CD4-positive, alpha-beta T cell (primary cell): Measurements from ENCODE around the gene FBXL15. TPM values are rescaled to one million over a fixed set of nuclear protein-coding genes. Genes with fewer than 3 reads are reported as not detected.

Source experiments
- ATAC-seq: fragments of 200-7000 bp; cut with Tn5 transposase; one replicate; pipeline ENCODE4 v1.10.0; 2022; ENCODE audit warnings: mild to moderate bottlenecking; ENCODE audit not compliant: poor library complexity
- CTCF ChIA-PET: fragments of 350-600 bp; sonication (Branson Sonifier 250); formaldehyde crosslinking; loops from one replicate; lab custom pipeline; 2021; ENCODE audit warnings: antibody characterized with exemption, inconsistent platforms; lab: Charles Lee
- POLR2A ChIA-PET: fragments of 350-600 bp; sonication (Branson Sonifier 250); formaldehyde crosslinking; loops from one replicate; lab custom pipeline; 2021; ENCODE audit warnings: antibody characterized with exemption, inconsistent platforms; lab: Charles Lee
- DNase-seq, 14 experiments: peaks; one replicate each; pipeline ENCODE4 v3.0.0-alpha.2; 2013 to 2020; ENCODE audit warnings: mixed read lengths in 2 of 14
- H3K27ac ChIP-seq, 2 donors: one replicate each; pipeline versions ENCODE4 v1.5.1 to v1.7.0; 2013; ENCODE audit warnings: low read length in 2 of 2, low read depth in 1 of 2, mild to moderate bottlenecking in 1 of 2
- H3K27me3 ChIP-seq, 2 experiments: 1 replicate in 1 of 2; 2 replicates in 1 of 2; pipeline versions ENCODE4 v1.6.1 to v1.7.0; 2013; ENCODE audit warnings: low read length in 2 of 2, control low read depth in 1 of 2, mild to moderate bottlenecking in 1 of 2, moderate library complexity in 1 of 2; ENCODE audit not compliant: insufficient read depth in 2 of 2, control insufficient read depth in 1 of 2
- H3K36me3 ChIP-seq: one replicate; pipeline ENCODE4 v1.6.1; 2013; ENCODE audit warnings: low read length, control low read depth; ENCODE audit not compliant: insufficient read depth
- H3K4me1 ChIP-seq: one replicate; pipeline ENCODE4 v1.6.1; 2013; ENCODE audit warnings: low read length, control low read depth; ENCODE audit not compliant: insufficient read depth
- H3K4me3 ChIP-seq: one replicate; pipeline ENCODE4 v1.5.1; 2013; ENCODE audit warnings: mild to moderate bottlenecking, low read length, moderate library complexity
- H3K9me3 ChIP-seq, 2 experiments: 1 replicate in 1 of 2; 2 replicates in 1 of 2; pipeline versions ENCODE4 v1.6.1 to v1.7.0; 2013; ENCODE audit warnings: low read length in 2 of 2, mild to moderate bottlenecking in 2 of 2, control low read depth in 1 of 2, moderate library complexity in 1 of 2; ENCODE audit not compliant: control insufficient read depth in 1 of 2, insufficient read depth in 1 of 2
- H3K27ac Mint-ChIP-seq: one replicate; pipeline ENCODE4 v1.8.0; 2020; ENCODE audit warnings: mixed read lengths
- H3K27me3 Mint-ChIP-seq: one replicate; pipeline ENCODE4 v1.8.0; 2021; ENCODE audit warnings: mixed read lengths
- H3K36me3 Mint-ChIP-seq: one replicate; pipeline ENCODE4 v1.8.0; 2021; ENCODE audit warnings: low read depth, mixed read lengths
- H3K4me1 Mint-ChIP-seq: one replicate; pipeline ENCODE4 v1.8.0; 2021; ENCODE audit warnings: low read depth, mixed read lengths
- H3K4me3 Mint-ChIP-seq: one replicate; pipeline ENCODE4 v1.8.0; 2020; ENCODE audit warnings: mild to moderate bottlenecking, mixed read lengths
- H3K9me3 Mint-ChIP-seq: one replicate; pipeline ENCODE4 v1.8.0; 2020; ENCODE audit warnings: mixed read lengths
- intact Hi-C, 2 experiments: fragments of 100-400 bp; cut with DNase I in 1 of 2; cut with micrococcal nuclease in 1 of 2; formaldehyde crosslinking; loops; one replicate each; pipeline versions ENCODE4 v1.15.1 to v1.9.0; 2023 to 2025; cut with DNase I, micrococcal nuclease
- total RNA-seq, 174 experiments: library from RNA in 2 of 174; stranded (reverse) in 2 of 174; gene quantifications; one replicate each; pipeline ENCODE4 v1.2.3 and lab custom pipeline; 2021 to 2026
- TF ChIP-seq, protein P1 (sequence below): fragments of 200-600 bp; IDR thresholded peaks from one replicate; pipeline ENCODE4 v1.8.0; 2022; ENCODE audit warnings: antibody characterized with exemption, mild to moderate bottlenecking

The FBXL15 gene
- total RNA-seq, 2 experiments from 2014 or later: 10.2 to 10.4 TPM

DNA sequence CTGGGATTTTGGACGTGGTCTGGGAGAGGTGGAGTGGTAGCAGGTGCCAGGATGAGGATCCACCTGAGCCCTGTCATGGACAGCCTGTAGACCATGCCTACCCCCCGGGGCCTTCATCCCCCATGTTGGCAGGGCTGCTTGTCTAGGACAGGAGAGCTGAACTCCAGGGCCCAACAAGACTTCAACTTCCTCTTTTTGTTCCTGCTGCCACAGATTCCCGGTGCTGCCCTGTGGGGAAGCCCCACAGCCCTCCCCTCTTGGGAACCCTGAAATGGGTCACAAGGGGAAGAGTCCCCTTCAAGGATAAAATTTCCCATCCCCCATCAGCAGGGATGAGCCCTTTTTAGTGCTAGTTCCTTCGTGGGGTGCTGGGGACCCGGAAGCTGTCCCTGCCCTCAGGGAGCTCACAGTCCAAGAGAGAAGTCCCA, 13.0 kb downstream of the FBXL15 start:
- Mint-ChIP-seq H3K4me3 (peak overlapping the region; percentile 95), H3K36me3 (peaks cover 10% of the 10 kb centered on the region), H3K27ac (peak overlapping the region; percentile 92), H3K9me3 (no peaks in the 10 kb centered on the region), H3K4me1 (peaks cover 64% of the 10 kb centered on the region), H3K27me3 (no peaks in the 10 kb centered on the region)
- ATAC-seq (no peak), DNase-seq (peak in 2 of 14 experiments; percentile 40 to 49)
- H3K4me1 ChIP-seq: peaks cover 67% of the 10 kb centered on the region
- H3K9me3 ChIP-seq: no peaks in the 10 kb centered on the region
- no peak overlapping the region for H3K4me3 ChIP-seq
- intact Hi-C loops: loop anchor here (1.0 to 5.0 kb wide), 3 partner anchors 16 to 69 kb away; partner anchors contain the start of genes ACTR1A (in 1 of the 2), C10orf95 (in 1 of the 2) and SUFU (in 1 of the 2)
- H3K27me3 ChIP-seq: no peaks in the 10 kb centered on the region
- ChIA-PET CTCF (interaction anchor here (0.7 to 2.2 kb wide), 4 partner anchors 9 to 70 kb away, joined by 3 to 10 read pairs (median 3); partner anchors contain the start of gene SUFU), POLR2A (interaction anchor here (1.0 to 5.9 kb wide), 8 partner anchors 12 to 212 kb away, joined by 3 to 131 read pairs (median 13); partner anchors contain the start of genes C10orf95, FBXL15, GBF1 and NFKB2)
- H3K36me3 ChIP-seq: peaks cover 2% of the 10 kb centered on the region
- H3K27ac ChIP-seq: peak overlapping the region in 1 of 2 donors; percentile 5
- TF ChIP-seq, protein P1, sequence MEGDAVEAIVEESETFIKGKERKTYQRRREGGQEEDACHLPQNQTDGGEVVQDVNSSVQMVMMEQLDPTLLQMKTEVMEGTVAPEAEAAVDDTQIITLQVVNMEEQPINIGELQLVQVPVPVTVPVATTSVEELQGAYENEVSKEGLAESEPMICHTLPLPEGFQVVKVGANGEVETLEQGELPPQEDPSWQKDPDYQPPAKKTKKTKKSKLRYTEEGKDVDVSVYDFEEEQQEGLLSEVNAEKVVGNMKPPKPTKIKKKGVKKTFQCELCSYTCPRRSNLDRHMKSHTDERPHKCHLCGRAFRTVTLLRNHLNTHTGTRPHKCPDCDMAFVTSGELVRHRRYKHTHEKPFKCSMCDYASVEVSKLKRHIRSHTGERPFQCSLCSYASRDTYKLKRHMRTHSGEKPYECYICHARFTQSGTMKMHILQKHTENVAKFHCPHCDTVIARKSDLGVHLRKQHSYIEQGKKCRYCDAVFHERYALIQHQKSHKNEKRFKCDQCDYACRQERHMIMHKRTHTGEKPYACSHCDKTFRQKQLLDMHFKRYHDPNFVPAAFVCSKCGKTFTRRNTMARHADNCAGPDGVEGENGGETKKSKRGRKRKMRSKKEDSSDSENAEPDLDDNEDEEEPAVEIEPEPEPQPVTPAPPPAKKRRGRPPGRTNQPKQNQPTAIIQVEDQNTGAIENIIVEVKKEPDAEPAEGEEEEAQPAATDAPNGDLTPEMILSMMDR: no peak

DNA sequence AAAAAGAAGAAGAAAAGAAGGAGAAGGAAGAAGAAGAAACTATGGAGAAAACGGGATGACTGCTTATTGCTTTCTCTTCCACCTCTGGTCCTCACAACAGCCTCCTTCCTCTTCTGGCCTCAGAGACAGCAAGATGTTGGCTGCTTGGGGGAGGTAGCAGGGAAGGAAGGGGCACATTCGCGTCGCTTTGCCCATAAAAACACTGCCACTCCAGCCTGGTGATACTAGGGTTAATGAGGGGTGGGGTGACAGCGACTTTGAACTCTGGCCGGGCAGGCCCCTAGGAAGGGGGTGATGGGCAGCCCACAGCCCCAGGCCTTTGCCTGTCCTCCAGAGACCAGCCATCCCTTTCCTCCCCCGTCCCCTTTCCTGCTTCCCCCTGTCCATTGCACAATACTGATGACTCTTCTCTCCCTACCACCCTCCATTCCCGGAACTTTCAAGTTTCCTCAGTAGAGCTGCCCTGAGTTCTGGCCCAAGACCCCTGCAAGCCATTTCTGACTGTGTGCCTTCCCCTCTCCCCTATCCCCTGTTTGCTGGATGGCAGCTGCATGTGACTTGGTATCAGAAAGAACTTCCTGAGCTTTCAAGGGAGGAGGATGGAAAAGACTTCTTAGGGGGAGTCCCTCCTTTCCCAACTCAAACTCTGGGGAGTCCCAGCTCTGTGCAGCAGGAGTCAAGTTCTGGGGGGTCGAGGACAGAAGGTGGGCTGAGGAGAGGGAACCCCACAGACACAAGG, 13.9 kb downstream of the FBXL15 start:
- POLR2A ChIA-PET: interaction anchor here (1.0 to 5.9 kb wide), 5 partner anchors 14 to 211 kb away, joined by 3 to 131 read pairs (median 13); partner anchors contain the start of genes C10orf95, FBXL15 and GBF1
- intact Hi-C loops: loop anchor here (1.0 to 5.0 kb wide), 2 partner anchors 15 to 68 kb away; partner anchors contain the start of genes ACTR1A (in 1 of the 2) and SUFU (in 1 of the 2)
- Histone ChIP-seq H3K4me3 (no peak overlapping the region), H3K9me3 (no peaks in the 10 kb centered on the region), H3K36me3 (peaks cover 2% of the 10 kb centered on the region), H3K4me1 (peaks cover 68% of the 10 kb centered on the region), H3K27ac (peak overlapping the region; percentile 59 to 71), H3K27me3 (no peaks in the 10 kb centered on the region)
- TF ChIP-seq, protein P1: no peak
- Mint-ChIP-seq H3K27ac (peak overlapping the region; percentile 92), H3K4me3 (peak overlapping the region; percentile 85), H3K36me3 (peaks cover 10% of the 10 kb centered on the region), H3K4me1 (peaks cover 64% of the 10 kb centered on the region), H3K9me3 (no peaks in the 10 kb centered on the region), H3K27me3 (no peaks in the 10 kb centered on the region)
- peak in 1 of 14 experiments; percentile 20 for DNase-seq
- CTCF ChIA-PET: interaction anchor here (0.6 to 1.3 kb wide), 4 partner anchors 8 to 305 kb away, joined by 3 read pairs; partner anchors contain the start of gene ACTR1A
- ATAC-seq: no peak

DNA sequence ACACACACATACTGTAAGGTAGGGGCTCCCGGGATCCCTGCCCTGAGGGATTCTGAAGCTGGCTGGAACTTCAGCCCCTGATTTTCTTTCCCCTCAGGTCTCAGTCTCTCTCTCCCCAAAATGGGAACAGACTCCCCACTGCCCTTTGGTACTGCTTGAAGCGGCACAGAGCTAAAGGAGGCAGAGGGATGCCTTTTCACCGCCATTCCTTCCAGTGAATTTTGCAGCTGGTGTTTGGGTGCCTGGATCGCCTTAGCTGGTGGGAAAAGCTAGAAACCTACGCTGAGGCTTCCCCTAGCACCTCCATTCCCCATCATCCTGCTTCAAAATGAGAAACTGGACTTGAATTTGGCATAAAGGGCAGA, 14.5 kb downstream of the FBXL15 start:
- Histone ChIP-seq H3K4me1 (peaks cover 68% of the 10 kb centered on the region), H3K4me3 (peak overlapping the region; percentile 64), H3K9me3 (no peaks in the 10 kb centered on the region), H3K36me3 (peaks cover 2% of the 10 kb centered on the region), H3K27me3 (no peaks in the 10 kb centered on the region), H3K27ac (peak overlapping the region; percentile 59 to 71)
- peak overlapping the region; percentile 92 for H3K27ac Mint-ChIP-seq
- H3K27me3 Mint-ChIP-seq: no peaks in the 10 kb centered on the region
- ChIA-PET POLR2A (interaction anchor here (1.4 to 5.9 kb wide), 5 partner anchors 14 to 67 kb away, joined by 3 to 131 read pairs (median 13); partner anchors contain the start of genes ACTR1A, C10orf95, FBXL15 and NFKB2), CTCF (interaction anchor here (0.6 to 1.3 kb wide), 3 partner anchors 36 to 305 kb away, joined by 3 read pairs; partner anchors contain the start of gene ACTR1A)
- no peak for DNase-seq
- intact Hi-C loops: no loop called here
- ATAC-seq: no peak
- TF ChIP-seq, protein P1: no peak
- peaks cover 64% of the 10 kb centered on the region for H3K4me1 Mint-ChIP-seq
- peak overlapping the region; percentile 85 for H3K4me3 Mint-ChIP-seq
- no peaks in the 10 kb centered on the region for H3K9me3 Mint-ChIP-seq
- peaks cover 10% of the 10 kb centered on the region for H3K36me3 Mint-ChIP-seq
